WTC11 (cell line): ENCODE data around the gene PRDM2. TPM values are rescaled to one million over a fixed set of nuclear protein-coding genes. Genes with fewer than 3 reads are reported as not detected.

ENCODE experiments used
- ATAC-seq: fragments of 200-7000 bp; cut with Tn5 transposase; 2 replicates; pipeline ENCODE4 v1.10.0; 2021; ENCODE audit warnings: mild to moderate bottlenecking, moderate library complexity
- CTCF ChIA-PET: fragments of 300-600 bp; sonication (Branson Sonifier 250); formaldehyde crosslinking; loops from one replicate; lab custom pipeline; 2021; ENCODE audit warnings: antibody characterized with exemption; lab: Charles Lee
- POLR2A ChIA-PET: fragments of 350-600 bp; sonication (Branson Sonifier 250); formaldehyde crosslinking; loops from one replicate; lab custom pipeline; 2021; ENCODE audit warnings: antibody characterized with exemption; lab: Charles Lee
- DNase-seq: peaks from one replicate; pipeline ENCODE4 v3.0.0; 2021; ENCODE audit warnings: low spot score
- H3K27ac Mint-ChIP-seq: 2 replicates; pipeline ENCODE4 v1.8.0; 2021; ENCODE audit warnings: mixed read lengths
- H3K27me3 Mint-ChIP-seq: 2 replicates; pipeline ENCODE4 v1.8.0; 2021; ENCODE audit warnings: low read depth, mild to moderate bottlenecking, moderate library complexity, mixed read lengths
- H3K36me3 Mint-ChIP-seq: 2 replicates; pipeline ENCODE4 v1.8.0; 2021; ENCODE audit warnings: mixed read lengths
- H3K4me1 Mint-ChIP-seq: 2 replicates; pipeline ENCODE4 v1.8.0; 2022; ENCODE audit warnings: mixed read lengths
- H3K4me3 Mint-ChIP-seq: 2 replicates; pipeline ENCODE4 v1.8.0; 2021; ENCODE audit warnings: mild to moderate bottlenecking, moderate library complexity, mixed read lengths
- H3K9me3 Mint-ChIP-seq: 2 replicates; pipeline ENCODE4 v1.8.0; 2021; ENCODE audit warnings: mixed read lengths
- AR ChIP-seq: fragments of 250-450 bp; sonication (Bioruptor Pico); IDR thresholded peaks from 2 replicates; pipeline ENCODE4 v1.9.0; 2021; ENCODE audit warnings: mild to moderate bottlenecking
- CDX4 ChIP-seq: fragments of 250-450 bp; sonication (Bioruptor Pico); IDR thresholded peaks from 2 replicates; pipeline ENCODE4 v1.9.0; 2021; ENCODE audit warnings: moderate library complexity, mild to moderate bottlenecking, inconsistent platforms, borderline replicate concordance
- CREB1 ChIP-seq: sonication (generic); formaldehyde crosslinking; IDR thresholded peaks from 2 replicates; pipeline ENCODE4 v1.8.0; 2023; ENCODE audit warnings: mild to moderate bottlenecking, missing genetic modification reagents
- CTCF ChIP-seq: fragments of 200-600 bp; IDR thresholded peaks from 2 replicates; pipeline ENCODE4 v1.8.0; 2022; ENCODE audit warnings: antibody characterized with exemption
- ELF4 ChIP-seq: sonication (generic); formaldehyde crosslinking; IDR thresholded peaks from 2 replicates; pipeline ENCODE4 v1.8.1; 2022; ENCODE audit warnings: low read depth, mild to moderate bottlenecking, moderate library complexity, missing genetic modification reagents
- EMX1 ChIP-seq: fragments of 250-450 bp; sonication (Bioruptor Pico); IDR thresholded peaks from 2 replicates; pipeline ENCODE4 v1.8.0; 2021; ENCODE audit warnings: mild to moderate bottlenecking
- ESRRA ChIP-seq: sonication (generic); formaldehyde crosslinking; IDR thresholded peaks from 2 replicates; pipeline ENCODE4 v1.8.1; 2022; ENCODE audit warnings: mild to moderate bottlenecking, missing genetic modification reagents, borderline replicate concordance
- FOXK1 ChIP-seq: sonication (generic); formaldehyde crosslinking; IDR thresholded peaks from 2 replicates; pipeline ENCODE4 v1.8.0; 2022; ENCODE audit warnings: mild to moderate bottlenecking, moderate library complexity, missing genetic modification reagents
- HMGA2 ChIP-seq: fragments of 250-450 bp; sonication (Bioruptor Pico); IDR thresholded peaks from 2 replicates; pipeline ENCODE4 v1.4.0; 2021; ENCODE audit warnings: mild to moderate bottlenecking, moderate library complexity
- NFATC4 ChIP-seq: fragments of 250-450 bp; sonication (Bioruptor Pico); IDR thresholded peaks from 2 replicates; pipeline ENCODE4 v1.9.0; 2021; ENCODE audit warnings: mild to moderate bottlenecking
- NFE2L1 ChIP-seq: sonication (generic); formaldehyde crosslinking; IDR thresholded peaks from 2 replicates; pipeline ENCODE4 v1.8.1; 2023; ENCODE audit warnings: missing genetic modification reagents
- NR3C1 ChIP-seq: sonication (generic); formaldehyde crosslinking; conservative IDR thresholded peaks from 2 replicates; pipeline ENCODE4 v1.8.1; 2023; ENCODE audit warnings: low read depth, mild to moderate bottlenecking, missing genetic modification reagents
- PRRX2 ChIP-seq: fragments of 250-450 bp; sonication (Bioruptor Pico); IDR thresholded peaks from 2 replicates; pipeline ENCODE4 v1.8.0; 2021; ENCODE audit warnings: mild to moderate bottlenecking
- RORB ChIP-seq: fragments of 250-450 bp; sonication (Bioruptor Pico); IDR thresholded peaks from 2 replicates; pipeline ENCODE4 v1.9.0; 2021; ENCODE audit warnings: mild to moderate bottlenecking
- SMAD3 ChIP-seq: sonication (generic); formaldehyde crosslinking; IDR thresholded peaks from 2 replicates; pipeline ENCODE4 v1.8.0; 2022; ENCODE audit warnings: missing genetic modification reagents, mild to moderate bottlenecking, borderline replicate concordance
- SOX15 ChIP-seq: fragments of 250-450 bp; sonication (Bioruptor Pico); IDR thresholded peaks from 2 replicates; pipeline ENCODE4 v1.9.0; 2021; ENCODE audit warnings: mild to moderate bottlenecking
- SP1 ChIP-seq: sonication (generic); formaldehyde crosslinking; conservative IDR thresholded peaks from 2 replicates; pipeline ENCODE4 v1.8.1; 2022; ENCODE audit warnings: missing genetic modification reagents
- TP53 ChIP-seq: sonication (generic); formaldehyde crosslinking; IDR thresholded peaks from 2 replicates; pipeline ENCODE4 v1.8.1; 2023; ENCODE audit warnings: mild to moderate bottlenecking, missing genetic modification reagents
- USF1 ChIP-seq: sonication (generic); formaldehyde crosslinking; IDR thresholded peaks from 2 replicates; pipeline ENCODE4 v1.8.0; 2022; ENCODE audit warnings: mild to moderate bottlenecking, missing genetic modification reagents
- USF2 ChIP-seq: sonication (generic); formaldehyde crosslinking; IDR thresholded peaks from 2 replicates; pipeline ENCODE4 v1.8.1; 2023; ENCODE audit warnings: mild to moderate bottlenecking, missing genetic modification reagents, moderate library complexity
- ZBTB21 ChIP-seq: sonication (generic); formaldehyde crosslinking; IDR thresholded peaks from 2 replicates; pipeline ENCODE4 v1.8.1; 2023; ENCODE audit warnings: mild to moderate bottlenecking, missing genetic modification reagents, borderline replicate concordance
- ZMAT4 ChIP-seq: fragments of 250-450 bp; sonication (Bioruptor Pico); IDR thresholded peaks from 2 replicates; pipeline ENCODE4 v1.9.0; 2021; ENCODE audit warnings: mild to moderate bottlenecking
- ZNF232 ChIP-seq: sonication (generic); formaldehyde crosslinking; IDR thresholded peaks from 2 replicates; pipeline ENCODE4 v1.8.0; 2022; ENCODE audit warnings: mild to moderate bottlenecking, missing genetic modification reagents
- ZNF263 ChIP-seq: sonication (generic); formaldehyde crosslinking; IDR thresholded peaks from 2 replicates; pipeline ENCODE4 v1.8.1; 2022; ENCODE audit warnings: low read depth, mild to moderate bottlenecking, moderate library complexity, missing genetic modification reagents
- ZNF281 ChIP-seq: sonication (generic); formaldehyde crosslinking; IDR thresholded peaks from 2 replicates; pipeline ENCODE4 v1.8.0; 2023; ENCODE audit warnings: mild to moderate bottlenecking, missing genetic modification reagents
- ZSCAN18 ChIP-seq: fragments of 250-450 bp; sonication (Bioruptor Pico); IDR thresholded peaks from 2 replicates; pipeline ENCODE4 v2.1.2; 2022; ENCODE audit warnings: mild to moderate bottlenecking, moderate library complexity
- total RNA-seq: library from RNA; stranded (reverse); gene quantifications from 3 replicates; pipeline ENCODE4 v1.2.3, GENCODE V29; 2021

The PRDM2 gene
- total RNA-seq, 1 experiment from 2014 or later: 25.0 TPM

GRCh38 chr1:13652238-13652637 lies 47.8 kb upstream of the PRDM2 start:
- TF ChIP-seq SOX15: no peak
- no peak for TF ChIP-seq CTCF
- no peak for TF ChIP-seq ZBTB21 (CRISPR knock-in tag)
- no peak for TF ChIP-seq ZNF281
- no peak for TF ChIP-seq RORB
- TF ChIP-seq NFATC4 (CRISPR knock-in tag): no peak
- no peak for TF ChIP-seq NFE2L1
- no peak for TF ChIP-seq USF2 (CRISPR knock-in tag)
- TF ChIP-seq CREB1 (CRISPR knock-in tag): no peak
- no peak for TF ChIP-seq ZMAT4 (CRISPR knock-in tag)
- TF ChIP-seq ZSCAN18 (CRISPR knock-in tag): no peak
- TF ChIP-seq TP53 (CRISPR knock-in tag): no peak
- TF ChIP-seq EMX1: no peak
- TF ChIP-seq SP1 (CRISPR knock-in tag): no peak
- no peak for TF ChIP-seq PRRX2
- TF ChIP-seq USF1 (CRISPR knock-in tag): no peak
- no peak for TF ChIP-seq NR3C1 (CRISPR knock-in tag)
- TF ChIP-seq CDX4: no peak
- no peak for TF ChIP-seq SMAD3 (CRISPR knock-in tag)
- H3K36me3 Mint-ChIP-seq: peaks cover 11% of the 10 kb centered on the region
- POLR2A ChIA-PET: no interaction called here
- no peaks in the 10 kb centered on the region for H3K4me1 Mint-ChIP-seq
- no peak overlapping the region for H3K27ac Mint-ChIP-seq
- no peak overlapping the region for H3K4me3 Mint-ChIP-seq
- H3K27me3 Mint-ChIP-seq: no peaks in the 10 kb centered on the region
- CTCF ChIA-PET: no interaction called here
- no peak for DNase-seq
- H3K9me3 Mint-ChIP-seq: peaks cover 21% of the 10 kb centered on the region
- ATAC-seq: no peak

GRCh38 chr1:13661539-13661938 lies 38.4 kb upstream of the PRDM2 start:
- no peak for ATAC-seq
- no peak overlapping the region for H3K27ac Mint-ChIP-seq
- H3K4me1 Mint-ChIP-seq: 0 out of 2 replicates have a peak, but pooled peaks cover 6% of the 10 kb centered on the region
- peaks cover 3% of the 10 kb centered on the region; the same call in 1 of the 2 replicates for H3K27me3 Mint-ChIP-seq
- H3K9me3 Mint-ChIP-seq: peaks cover 21% of the 10 kb centered on the region
- peaks cover 10% of the 10 kb centered on the region for H3K36me3 Mint-ChIP-seq
- POLR2A ChIA-PET: no interaction called here
- CTCF ChIA-PET: no interaction called here
- H3K4me3 Mint-ChIP-seq: no peak overlapping the region
- no peak for TF ChIP-seq ZNF263
- no peak for TF ChIP-seq ESRRA (CRISPR knock-in tag)
- TF ChIP-seq FOXK1 (CRISPR knock-in tag): no peak
- no peak for TF ChIP-seq NR3C1 (CRISPR knock-in tag)
- TF ChIP-seq AR (CRISPR knock-in tag): no peak
- TF ChIP-seq ZNF232 (CRISPR knock-in tag): no peak
- no peak for TF ChIP-seq ELF4 (CRISPR knock-in tag)
- no peak for TF ChIP-seq HMGA2 (CRISPR knock-in tag)
- no peak for DNase-seq
